A549 (cell line): ENCODE measurements around the gene DDX10. TPM values are rescaled to one million over a fixed set of nuclear protein-coding genes. Genes with fewer than 3 reads are reported as not detected.

Experiments used
- ATAC-seq, 2 experiments: fragments of 200-7000 bp in 1 of 2; fragments of >200 bp in 1 of 2; cut with Nextera tagmentation in 1 of 2; cut with Tn5 transposase in 1 of 2; 3 replicates each; pipeline versions ENCODE4 v1.8.0 to v1.9.1; 2018 to 2020; ENCODE audit warnings: mild to moderate bottlenecking in 1 of 2, moderate library complexity in 1 of 2
- CTCF ChIA-PET: fragments of 300-600 bp; sonication (Branson Sonifier 250); formaldehyde crosslinking; extraction: SDS; loops from one replicate; lab custom pipeline; 2021; ENCODE audit warnings: antibody characterized with exemption, inconsistent platforms; lab: Yijun Ruan, JAX
- POLR2A ChIA-PET: fragments of 350-600 bp; formaldehyde crosslinking; extraction: SDS; loops from one replicate; lab custom pipeline; 2021; ENCODE audit warnings: antibody characterized with exemption, inconsistent platforms; lab: Yijun Ruan, JAX
- DNase-seq, 2 experiments: peaks; one replicate each; pipeline versions ENCODE4 v3.0.0 to v3.0.0-alpha.2; 2011 to 2016; ENCODE audit warnings: low read depth in 1 of 2, low spot score in 1 of 2
- FAIRE-seq: peaks from 2 replicates; lab custom pipeline; 2011; peaks lifted over from hg19 to GRCh38; lab: Jason Lieb, UNC
- H3K27ac ChIP-seq, 2 experiments: fragments of >200 bp; sonication (Bioruptor Twin); formaldehyde crosslinking; 3 replicates each; pipeline ENCODE4 v1.5.1; 2016 to 2017
- H3K4me1 ChIP-seq: fragments of >200 bp; sonication (Bioruptor Twin); formaldehyde crosslinking; 3 replicates; pipeline ENCODE4 v1.6.1; 2016
- H3K4me2 ChIP-seq: fragments of >200 bp; sonication (Bioruptor Twin); formaldehyde crosslinking; 3 replicates; pipeline ENCODE4 v1.6.1; 2016
- H3K4me3 ChIP-seq: fragments of >200 bp; sonication (Bioruptor Twin); formaldehyde crosslinking; 3 replicates; pipeline ENCODE4 v1.5.1; 2016
- H3K9me3 ChIP-seq: fragments of >200 bp; sonication (Bioruptor Twin); formaldehyde crosslinking; 3 replicates; pipeline ENCODE4 v1.6.1; 2016
- ATOH8 ChIP-seq: fragments of 250-450 bp; sonication (Bioruptor Pico); IDR thresholded peaks from 2 replicates; pipeline ENCODE4 v1.5.0; 2020; ENCODE audit warnings: low read depth, mild to moderate bottlenecking, moderate library complexity
- BCL3 ChIP-seq: fragments of >200 bp; sonication (Bioruptor Twin); formaldehyde crosslinking; IDR thresholded peaks from 3 replicates; pipeline ENCODE4 v1.6.1; 2016
- E2F6 ChIP-seq: IDR thresholded peaks from 2 replicates; pipeline ENCODE4 v1.6.1; 2012; ENCODE audit warnings: low read depth, borderline replicate concordance
- EHF ChIP-seq: fragments of 250-450 bp; sonication (Bioruptor Pico); IDR thresholded peaks from 2 replicates; pipeline ENCODE4 v1.5.0; 2020; ENCODE audit warnings: mild to moderate bottlenecking
- FOSL2 ChIP-seq, 2 experiments: fragments of 450-650 bp in 1 of 2; fragments of >200 bp in 1 of 2; sonication (Bioruptor Twin) in 1 of 2; formaldehyde crosslinking; IDR thresholded peaks; 2 replicates each; pipeline versions ENCODE4 v1.5.0 to v1.6.1; 2016 to 2020; ENCODE audit warnings: mild to moderate bottlenecking in 1 of 2, moderate library complexity in 1 of 2
- HMGXB4 ChIP-seq: fragments of 250-450 bp; sonication (Bioruptor Pico); IDR thresholded peaks from 2 replicates; pipeline ENCODE4 v1.5.0; 2021; ENCODE audit warnings: mild to moderate bottlenecking, moderate library complexity, borderline replicate concordance
- HOXB13 ChIP-seq: fragments of 250-450 bp; sonication (Bioruptor Pico); IDR thresholded peaks from 2 replicates; pipeline ENCODE4 v1.5.0; 2020; ENCODE audit warnings: low read depth, mild to moderate bottlenecking, moderate library complexity
- HOXB5 ChIP-seq: fragments of 250-450 bp; sonication (Bioruptor Pico); IDR thresholded peaks from 2 replicates; pipeline ENCODE4 v1.5.0; 2020; ENCODE audit warnings: mild to moderate bottlenecking, moderate library complexity
- JUNB ChIP-seq: fragments of >200 bp; sonication (Bioruptor Twin); formaldehyde crosslinking; IDR thresholded peaks from 2 replicates; pipeline ENCODE4 v1.6.1; 2016
- MAFK ChIP-seq: fragments of 450-650 bp; IDR thresholded peaks from 2 replicates; pipeline ENCODE4 v1.6.1; 2014; ENCODE audit not compliant: partially characterized antibody
- NFE2L2 ChIP-seq: fragments of 150-350 bp; conservative IDR thresholded peaks from 2 replicates; pipeline ENCODE4 v1.6.1; 2014; ENCODE audit warnings: low read length
- NPAS2 ChIP-seq: fragments of 250-450 bp; sonication (Bioruptor Pico); IDR thresholded peaks from 2 replicates; pipeline ENCODE4 v1.8.0; 2022; ENCODE audit warnings: mild to moderate bottlenecking, moderate library complexity, borderline replicate concordance
- POLR2A ChIP-seq: IDR thresholded peaks from 2 replicates; pipeline ENCODE4 v1.6.1; 2012; ENCODE audit warnings: mild to moderate bottlenecking, low read length
- RAD21 ChIP-seq, 2 experiments: fragments of >200 bp in 1 of 2; sonication (Bioruptor Twin) in 1 of 2; formaldehyde crosslinking in 1 of 2; IDR thresholded peaks in 1 of 2; conservative IDR thresholded peaks in 1 of 2; 2 replicates in 1 of 2; 3 replicates in 1 of 2; pipeline ENCODE4 v1.6.1; 2012 to 2018; ENCODE audit warnings: inconsistent platforms in 1 of 2
- RCOR1 ChIP-seq: fragments of 150-350 bp; IDR thresholded peaks from 2 replicates; pipeline ENCODE4 v1.6.1; 2014; ENCODE audit warnings: antibody characterized with exemption, low read length, low read depth
- SMC3 ChIP-seq: fragments of >200 bp; sonication (Bioruptor Twin); formaldehyde crosslinking; IDR thresholded peaks from 3 replicates; pipeline ENCODE4 v1.6.1; 2018; ENCODE audit warnings: inconsistent platforms
- SREBF2 ChIP-seq: fragments of 450-650 bp; IDR thresholded peaks from 2 replicates; pipeline ENCODE4 v1.6.1; 2014; ENCODE audit warnings: mild to moderate bottlenecking, moderate library complexity
- TFCP2L1 ChIP-seq: fragments of 250-450 bp; sonication (Bioruptor Pico); IDR thresholded peaks from 2 replicates; pipeline ENCODE4 v1.5.0; 2021; ENCODE audit warnings: mild to moderate bottlenecking
- ZC3H11A ChIP-seq: fragments of 450-650 bp; IDR thresholded peaks from 2 replicates; pipeline ENCODE4 v1.6.1; 2014; ENCODE audit warnings: antibody characterized with exemption, mild to moderate bottlenecking
- ZFP36 ChIP-seq: fragments of 450-650 bp; IDR thresholded peaks from 2 replicates; pipeline ENCODE4 v1.6.1; 2014; ENCODE audit warnings: borderline replicate concordance; ENCODE audit not compliant: partially characterized antibody
- ZNF302 ChIP-seq: fragments of 250-450 bp; sonication (Bioruptor Pico); IDR thresholded peaks from 2 replicates; pipeline ENCODE4 v1.9.0; 2021; ENCODE audit warnings: inconsistent platforms, mild to moderate bottlenecking, moderate library complexity
- WGBS: methylation state at CpG from one replicate; pipeline ENCODE4 v1.1.6; 2017; ENCODE audit errors: missing lambda C conversion rate; 5-methylcytosine and 5-hydroxymethylcytosine counted together
- polyA plus RNA-seq, 4 experiments: library from polyadenylated mRNA; depleted of rRNA in 3 of 4; stranded (reverse); fragments of >200 nt; fragmentation: RNase III in 1 of 4; extraction: RNeasy Plus Mini Kit Qiagen cat#74134 plus additional on column Dnase treatment in 1 of 4; gene quantifications; 2 replicates in 3 of 4; 3 replicates in 1 of 4; pipeline ENCODE4 v1.2.3, GENCODE V29; 2011 to 2017
- TF ChIP-seq, protein P1 (sequence below): IDR thresholded peaks from 2 replicates; pipeline ENCODE4 v1.6.1; 2012
- TF ChIP-seq, protein P2 (sequence below): IDR thresholded peaks from 2 replicates; pipeline ENCODE4 v1.6.1; 2012

DDX10 gene
- polyA plus RNA-seq, 2 of the 4 experiments (the other 2 are of a cell fraction), result 46.0 to 189 TPM

- TF ChIP-seq ATOH8 (CRISPR knock-in tag), result no peak
- TF ChIP-seq ZC3H11A, result no peak
- TF ChIP-seq SREBF2, result no peak
These were observed 40.5 kb upstream of the DDX10 start (continued) for GRCh38 chr11:108624196-108624925.

- Histone ChIP-seq H3K9me3 (no peaks in the 10 kb centered on the region), H3K4me2 (no peak overlapping the region), H3K4me1 (no peaks in the 10 kb centered on the region), H3K27ac (no peak overlapping the region)
- no peak for DNase-seq
- POLR2A ChIA-PET, result no interaction called here
- 96% methylated on average over 4 of the region's 10 CpGs for WGBS
- TF ChIP-seq POLR2A (no peak), RCOR1 (no peak)
- TF ChIP-seq, all 56 proteins: peak for 0
- no peak for FAIRE-seq
- CTCF ChIA-PET, result interaction anchor here (0.5 kb wide), 1 partner anchor 718 kb away, joined by 3 read pairs; no protein-coding TSS in a partner anchor
- H3K4me3 ChIP-seq, result no peak overlapping the region
- no peak for ATAC-seq
These were observed 36.5 kb upstream of the DDX10 start for GRCh38 chr11:108628326-108628725.

DNA sequence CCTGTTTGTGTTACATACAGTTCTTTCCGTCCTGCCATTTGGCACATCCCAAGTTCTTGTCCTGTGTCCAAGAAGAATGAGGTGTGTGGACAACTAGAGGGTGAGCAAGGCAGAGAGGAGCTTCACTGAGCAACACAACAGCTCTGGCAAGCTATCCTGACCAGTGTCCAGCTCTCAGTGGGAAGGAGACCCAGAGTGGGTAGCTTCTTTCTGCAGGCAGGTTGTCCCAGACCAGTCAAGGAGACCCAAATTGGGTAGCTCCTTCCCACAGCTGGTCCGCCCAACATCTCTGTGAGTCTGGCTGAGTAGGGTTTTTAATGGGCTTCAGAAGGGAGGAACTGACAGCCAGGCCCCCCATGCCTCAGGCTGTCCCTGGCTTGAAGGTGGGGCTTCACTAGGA lies 36.1 kb upstream of the DDX10 start:
- no peak overlapping the region for H3K27ac ChIP-seq
- POLR2A ChIA-PET, result no interaction called here
- no peak for FAIRE-seq
- H3K9me3 ChIP-seq, result no peaks in the 10 kb centered on the region
- DNase-seq, result no peak
- no peaks in the 10 kb centered on the region for H3K4me1 ChIP-seq
- CTCF ChIA-PET, result interaction anchor here (0.5 kb wide), 1 partner anchor 719 kb away, joined by 3 read pairs; no protein-coding TSS in a partner anchor
- no peak for ATAC-seq
- no peak overlapping the region for H3K4me3 ChIP-seq
- 59% methylated on average over 2 of the region's 2 CpGs for WGBS
- TF ChIP-seq ATOH8 (CRISPR knock-in tag), result no peak
- TF ChIP-seq EHF (CRISPR knock-in tag), result no peak
- no peak for TF ChIP-seq FOSL2 (IDR thresholded peaks at IDR 0.05)
- TF ChIP-seq FOSL2 (CRISPR knock-in tag; IDR thresholded peaks at IDR 0.05), result no peak
- TF ChIP-seq, protein P1, sequence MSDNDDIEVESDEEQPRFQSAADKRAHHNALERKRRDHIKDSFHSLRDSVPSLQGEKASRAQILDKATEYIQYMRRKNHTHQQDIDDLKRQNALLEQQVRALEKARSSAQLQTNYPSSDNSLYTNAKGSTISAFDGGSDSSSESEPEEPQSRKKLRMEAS, result no peak
- no peak for TF ChIP-seq SMC3
- no peak for TF ChIP-seq ZC3H11A
- no peak for TF ChIP-seq RAD21 (conservative IDR thresholded peaks at IDR 0.05 in 1 of 2, IDR thresholded peaks at IDR 0.05 in 1 of 2)
- TF ChIP-seq BCL3, result no peak
- TF ChIP-seq ZNF302 (CRISPR knock-in tag), result no peak
- H3K4me2 ChIP-seq, result no peak overlapping the region

DNA sequence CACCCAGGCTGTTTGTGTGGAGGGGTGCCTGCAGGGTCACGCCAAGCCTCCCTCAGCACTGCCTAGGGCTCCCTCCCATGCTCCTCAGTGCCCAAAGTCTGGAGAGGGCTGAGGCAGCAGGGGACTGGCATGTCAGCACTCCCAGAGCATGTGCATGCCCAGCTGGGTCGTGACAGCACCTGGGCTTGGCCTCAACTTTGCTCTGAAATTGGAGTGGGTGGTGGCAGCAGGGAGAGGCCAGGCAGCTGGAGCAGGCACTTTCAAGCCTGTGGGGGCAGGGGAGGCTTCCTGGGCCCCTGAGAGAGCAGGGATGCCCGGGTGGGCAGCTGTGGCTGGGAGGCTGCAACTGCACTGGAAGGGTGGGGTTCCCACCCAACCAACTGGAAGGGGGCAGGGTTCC lies 35.6 kb upstream of the DDX10 start:
- ATAC-seq (no peak), DNase-seq (no peak), FAIRE-seq (no peak)
- WGBS, result 17% methylated on average over 2 of the region's 3 CpGs
- H3K4me3 ChIP-seq, result no peak overlapping the region
- CTCF ChIA-PET, result no interaction called here
- no peaks in the 10 kb centered on the region for H3K4me1 ChIP-seq
- no peaks in the 10 kb centered on the region for H3K9me3 ChIP-seq
- no peak overlapping the region for H3K27ac ChIP-seq
- POLR2A ChIA-PET, result no interaction called here
- H3K4me2 ChIP-seq, result no peak overlapping the region
- TF ChIP-seq HOXB5 (CRISPR knock-in tag) (no peak), E2F6 (no peak), ZFP36 (no peak), JUNB (no peak), BCL3 (no peak), MAFK (no peak), NFE2L2 (no peak), HMGXB4 (no peak), HOXB13 (CRISPR knock-in tag) (no peak), TFCP2L1 (CRISPR knock-in tag) (no peak), NPAS2 (CRISPR knock-in tag) (no peak)
- TF ChIP-seq, protein P2, sequence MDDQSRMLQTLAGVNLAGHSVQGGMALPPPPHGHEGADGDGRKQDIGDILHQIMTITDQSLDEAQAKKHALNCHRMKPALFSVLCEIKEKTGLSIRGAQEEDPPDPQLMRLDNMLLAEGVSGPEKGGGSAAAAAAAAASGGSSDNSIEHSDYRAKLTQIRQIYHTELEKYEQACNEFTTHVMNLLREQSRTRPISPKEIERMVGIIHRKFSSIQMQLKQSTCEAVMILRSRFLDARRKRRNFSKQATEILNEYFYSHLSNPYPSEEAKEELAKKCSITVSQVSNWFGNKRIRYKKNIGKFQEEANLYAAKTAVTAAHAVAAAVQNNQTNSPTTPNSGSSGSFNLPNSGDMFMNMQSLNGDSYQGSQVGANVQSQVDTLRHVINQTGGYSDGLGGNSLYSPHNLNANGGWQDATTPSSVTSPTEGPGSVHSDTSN, result no peak
